GM21825 (cell line): ENCODE data around the gene TMEM19.

ENCODE experiments used
- ATAC-seq: cut with Tn5 transposase; IDR thresholded peaks from one replicate; pipeline ENCODE4 v1.9.1; 2021; ENCODE audit warnings: mild to moderate bottlenecking, moderate library complexity; ENCODE audit not compliant: unreplicated experiment

Gene TMEM19

DNA sequence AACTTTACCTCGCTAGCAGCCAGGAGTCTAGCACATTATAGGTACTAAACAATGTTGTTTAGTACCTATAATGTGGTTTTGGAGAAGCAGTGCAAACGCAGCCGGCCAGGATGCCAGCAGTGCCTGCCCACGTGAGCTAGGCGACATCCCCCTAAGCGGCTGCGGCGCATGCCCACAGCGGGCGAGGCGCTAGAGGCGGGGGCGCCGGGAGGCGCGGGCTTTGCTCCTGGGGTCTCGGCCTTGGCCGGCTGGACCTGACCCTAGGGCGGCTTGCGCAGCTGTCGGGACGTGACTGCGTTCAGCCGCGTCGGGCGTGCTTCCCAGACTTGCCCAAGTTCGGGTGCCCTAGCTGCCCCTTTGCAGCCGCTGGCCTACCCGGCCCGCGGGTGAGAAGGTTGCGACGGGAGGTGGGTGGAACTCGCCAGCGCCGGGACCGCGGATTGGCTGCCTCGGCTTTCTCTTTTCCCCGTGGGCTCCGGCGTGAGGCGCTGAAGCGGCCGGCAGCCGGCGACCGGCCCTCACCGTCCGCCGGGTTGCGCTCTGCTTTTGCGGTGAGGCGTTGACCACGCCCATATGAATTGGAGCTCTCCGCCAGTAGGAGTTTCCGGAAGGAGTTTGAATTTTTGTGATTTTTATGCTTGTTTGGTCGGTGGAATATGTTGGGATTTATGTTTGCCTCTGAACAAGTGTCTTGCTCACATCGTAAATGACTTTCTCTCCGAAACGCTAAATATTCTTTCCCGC lies at the start of gene TMEM19:
TSS of gene TMEM19 (plus strand) at position 169 of the 744 bp plus-strand sequence. CDS start 599 bp downstream, outside the sequence.
- peak; percentile 88 for ATAC-seq

DNA sequence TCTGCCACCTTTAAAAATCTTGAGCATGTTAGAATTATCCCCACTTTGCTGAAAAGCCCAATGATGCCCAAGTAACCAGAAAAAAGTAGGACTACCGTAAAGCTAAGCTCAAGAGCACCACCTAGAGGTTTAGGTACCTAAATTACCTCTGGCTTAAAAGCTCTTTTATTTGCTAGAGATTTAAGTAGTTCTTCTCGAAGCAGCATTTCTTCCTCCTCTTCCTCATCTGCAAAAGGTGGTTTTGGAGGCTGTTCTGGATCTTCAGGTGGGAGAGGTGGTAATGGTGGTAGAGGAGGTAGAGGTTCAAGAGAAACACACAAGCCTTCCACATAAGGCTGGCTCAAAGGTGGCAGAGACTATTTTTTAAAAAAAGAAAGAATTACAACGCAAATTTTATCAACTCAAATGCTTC lies 49.2 kb upstream of the TMEM19 start:
- peak; percentile 49 for ATAC-seq

DNA sequence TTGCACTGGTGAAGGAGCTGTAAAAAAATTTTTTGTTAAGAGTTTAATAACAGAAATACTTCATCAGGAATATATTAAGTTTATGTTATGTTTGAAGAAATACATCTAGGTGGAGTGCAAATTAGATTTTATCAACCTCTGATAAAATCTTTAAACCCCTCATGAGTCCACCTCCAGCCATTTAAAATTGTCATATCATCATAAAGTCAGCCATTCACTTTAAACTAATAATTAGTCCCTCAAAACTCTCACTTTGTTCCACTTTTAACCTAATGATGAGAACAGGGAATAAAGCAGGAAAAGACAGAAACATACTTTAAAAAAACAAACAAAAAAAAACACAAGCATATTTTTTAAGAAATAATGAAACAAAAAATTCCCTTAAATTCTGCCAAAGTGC lies 47.4 kb upstream of the TMEM19 start:
- ATAC-seq = no peak

DNA sequence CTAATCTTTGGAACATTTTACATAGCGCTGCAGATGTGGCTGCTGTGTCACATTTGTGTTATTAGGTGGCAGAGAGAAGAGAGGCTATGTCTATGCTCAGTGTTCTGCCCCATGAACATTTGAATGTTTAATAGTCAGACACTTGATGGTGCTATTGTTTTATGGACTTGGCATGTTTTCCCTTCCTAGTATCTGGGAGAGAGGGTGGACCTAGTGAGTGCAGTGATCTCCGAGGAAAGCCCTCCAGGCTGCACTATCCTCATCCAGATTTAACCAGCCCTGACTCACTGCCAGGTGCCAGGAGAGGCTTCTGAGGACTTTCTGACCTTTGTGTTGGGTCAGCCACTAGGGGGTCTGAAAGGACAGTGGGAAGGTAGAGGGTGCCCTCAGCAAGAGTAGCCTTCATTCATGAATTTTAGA lies 46.5 kb upstream of the TMEM19 start:
- no peak for ATAC-seq

DNA sequence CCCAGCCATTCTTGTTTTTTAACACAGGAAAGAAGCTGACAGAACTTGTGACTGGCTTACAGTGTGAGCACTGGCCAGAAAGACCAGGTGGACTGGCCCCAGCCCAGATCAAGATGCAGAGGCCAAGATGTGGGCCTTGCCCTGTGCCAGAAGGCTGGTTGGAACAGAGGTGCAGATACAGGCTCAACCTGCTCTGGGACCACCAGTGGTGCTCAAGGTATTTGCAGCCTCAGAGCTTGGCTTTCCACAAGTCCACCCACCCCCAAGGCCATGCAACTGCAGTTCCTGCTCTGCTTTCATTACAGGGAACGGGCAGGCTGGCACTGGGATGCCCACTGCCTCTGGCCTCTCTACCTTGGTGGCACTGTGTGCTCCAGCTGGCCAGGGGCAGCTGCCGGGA lies 45.6 kb upstream of the TMEM19 start:
- ATAC-seq = no peak

DNA sequence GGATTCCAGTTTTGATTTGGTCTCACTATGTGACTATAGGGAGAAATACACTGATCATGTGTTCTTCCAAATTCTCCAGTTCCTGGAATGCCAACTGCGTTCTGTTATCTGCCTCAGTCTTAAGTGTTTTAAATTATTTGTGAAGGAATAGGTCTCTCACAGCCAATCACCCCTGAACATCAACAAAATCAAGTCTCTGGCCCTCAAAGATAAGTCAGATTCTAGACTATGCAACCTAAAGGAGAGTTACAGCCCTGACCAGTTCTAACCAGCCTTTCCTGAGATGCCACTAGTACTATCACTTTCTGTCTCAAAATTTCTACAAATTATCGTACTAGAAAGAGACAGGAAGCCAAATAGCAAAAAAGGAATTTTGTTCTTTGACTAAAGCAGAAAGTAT lies 44.5 kb upstream of the TMEM19 start:
- ATAC-seq = no peak

DNA sequence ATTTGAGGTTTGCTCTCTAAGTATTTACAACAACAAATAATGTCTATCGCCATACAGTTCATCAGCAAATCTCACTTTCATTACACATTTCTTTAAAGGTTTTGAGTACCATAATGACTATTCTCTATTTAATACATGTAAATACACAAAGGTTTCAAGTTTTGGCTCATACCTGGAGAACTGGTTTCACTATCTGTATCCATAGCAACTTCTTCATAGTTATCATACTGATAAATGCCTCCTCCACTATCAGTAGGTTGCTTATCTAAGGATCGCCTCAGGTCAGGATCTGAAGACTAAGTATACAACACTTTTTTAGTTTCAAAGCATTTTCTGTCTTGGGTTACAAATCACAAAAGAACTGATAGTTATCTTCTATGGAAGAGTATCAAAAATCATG lies 43.6 kb upstream of the TMEM19 start:
- no peak for ATAC-seq

DNA sequence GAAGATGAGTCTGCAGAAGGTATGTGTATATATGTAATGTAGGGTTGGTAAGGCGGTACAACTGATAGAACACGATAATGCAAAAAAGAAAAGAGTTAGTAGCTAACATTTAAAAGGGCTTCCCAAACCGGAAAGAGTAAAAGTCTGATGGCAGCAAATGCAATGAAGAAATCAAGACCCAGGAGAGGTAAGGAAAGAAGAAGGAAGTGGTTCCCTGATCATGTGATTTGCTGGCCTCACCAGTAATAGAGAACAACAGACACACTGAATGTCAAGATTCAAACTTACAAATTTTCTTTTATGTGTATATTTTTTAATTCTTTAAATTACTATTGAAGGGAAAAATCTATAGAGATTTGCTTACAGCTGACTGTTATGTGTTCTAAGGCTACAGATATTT lies 40.6 kb upstream of the TMEM19 start:
- ATAC-seq = no peak

DNA sequence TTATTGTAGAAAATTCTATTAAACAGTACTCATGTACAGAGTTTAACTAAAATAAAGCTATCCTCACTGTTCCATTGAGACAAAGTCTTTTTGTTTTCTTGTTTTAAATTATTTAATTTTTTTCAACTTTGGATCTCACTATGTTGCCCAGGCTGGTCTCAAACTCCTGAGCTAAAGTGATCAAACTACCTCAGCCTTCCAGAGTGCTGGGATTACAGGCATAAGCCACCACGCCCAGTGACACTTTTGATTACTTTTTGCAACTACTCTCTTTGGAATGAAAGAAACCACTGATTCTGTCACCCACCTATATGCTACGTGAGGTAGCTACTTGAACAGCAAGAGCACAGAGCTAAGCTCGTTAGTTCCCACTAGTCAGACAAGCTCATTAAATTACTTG lies 39.4 kb upstream of the TMEM19 start:
- ATAC-seq = no peak

DNA sequence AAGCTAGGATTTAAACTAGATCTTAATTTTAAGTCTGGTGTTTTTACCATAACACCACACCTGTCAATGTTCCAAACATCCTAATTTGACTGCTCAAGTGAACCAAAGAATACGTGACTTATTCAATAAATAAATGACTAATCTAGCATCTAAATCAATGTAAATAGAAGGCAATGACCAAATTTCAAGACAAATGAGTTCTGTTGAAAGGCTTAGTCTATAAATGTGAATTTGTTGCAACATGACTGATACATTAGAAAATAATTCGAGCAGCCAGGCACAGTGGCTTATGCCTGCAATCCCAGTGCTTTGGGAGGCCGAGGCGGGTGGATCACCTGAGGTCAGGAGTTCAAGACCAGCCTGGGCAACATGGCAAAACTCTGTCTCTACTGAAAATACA lies 37.3 kb upstream of the TMEM19 start:
- no peak for ATAC-seq

DNA sequence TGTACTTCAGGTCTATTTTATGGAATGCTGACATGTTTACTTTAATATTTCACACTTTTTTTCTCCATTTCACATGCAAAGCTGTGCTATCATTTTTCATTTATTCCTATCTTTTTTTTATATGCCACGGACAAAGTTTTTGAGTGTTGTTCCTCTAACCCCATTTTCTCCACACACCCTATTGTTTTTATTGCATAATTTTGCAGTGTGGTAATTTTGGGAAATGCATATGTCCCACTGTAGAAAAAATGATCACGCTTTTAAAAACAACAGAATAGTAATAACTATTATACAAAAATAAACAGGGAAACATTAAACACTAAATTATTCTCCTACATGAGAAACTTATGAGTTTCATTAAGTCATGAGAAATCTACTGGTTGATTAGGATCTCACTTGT lies 36.5 kb upstream of the TMEM19 start:
- no peak for ATAC-seq

DNA sequence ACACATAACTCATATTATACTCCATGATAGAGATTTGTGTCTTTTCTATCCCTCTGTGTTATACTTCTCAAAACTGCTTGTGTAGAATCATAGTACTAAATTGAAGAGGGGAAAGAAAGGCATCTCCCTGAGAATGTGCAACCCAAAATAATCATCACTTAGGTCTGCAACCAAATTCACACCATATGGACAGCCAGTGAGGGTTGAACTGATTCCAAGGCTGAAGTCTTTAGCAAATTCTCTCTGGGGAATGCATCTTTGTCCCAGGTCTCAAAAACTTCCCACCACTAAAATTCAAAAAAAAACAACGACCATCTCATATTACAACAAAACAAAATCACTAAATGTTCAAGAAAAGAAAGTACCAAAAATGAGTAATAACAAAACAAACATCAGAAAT lies 33.2 kb upstream of the TMEM19 start:
- no peak for ATAC-seq

DNA sequence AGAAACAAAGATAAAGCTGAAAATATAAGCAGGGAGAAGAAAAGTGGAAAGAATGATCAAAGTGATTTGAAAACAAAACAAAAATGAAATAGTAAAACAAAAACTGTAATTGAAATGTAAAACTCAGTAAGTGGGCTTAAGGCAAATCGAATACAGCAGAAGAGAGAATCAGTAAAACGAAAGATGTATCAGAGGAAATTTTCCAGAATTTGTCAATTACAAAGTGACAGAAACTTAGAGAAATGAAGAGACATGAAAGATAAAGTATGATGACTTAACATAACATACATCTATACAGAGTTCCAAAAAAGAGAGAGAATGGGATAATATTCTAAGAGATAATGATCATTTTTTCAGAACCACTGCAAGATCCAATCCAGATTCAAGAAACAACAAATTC lies 32.7 kb upstream of the TMEM19 start:
- ATAC-seq = no peak

DNA sequence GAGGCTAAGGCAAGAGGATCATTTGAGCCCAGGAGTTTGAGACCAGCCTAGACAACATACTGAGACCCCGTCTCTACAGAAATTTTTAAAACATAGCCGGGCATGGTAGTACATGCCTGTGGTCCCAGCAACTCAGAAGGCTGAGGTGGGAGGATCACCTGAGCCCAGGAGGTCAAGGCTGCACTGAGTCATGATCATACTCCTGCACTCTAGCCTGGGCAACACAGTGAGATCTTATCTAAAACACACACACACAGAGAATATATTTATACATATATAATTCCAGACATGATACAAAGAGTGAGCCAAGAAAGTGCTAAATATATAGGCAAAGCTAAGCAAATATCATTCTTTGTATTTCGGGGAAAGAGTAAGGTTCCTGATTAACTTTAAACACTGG lies 31.7 kb upstream of the TMEM19 start:
- ATAC-seq = no peak

DNA sequence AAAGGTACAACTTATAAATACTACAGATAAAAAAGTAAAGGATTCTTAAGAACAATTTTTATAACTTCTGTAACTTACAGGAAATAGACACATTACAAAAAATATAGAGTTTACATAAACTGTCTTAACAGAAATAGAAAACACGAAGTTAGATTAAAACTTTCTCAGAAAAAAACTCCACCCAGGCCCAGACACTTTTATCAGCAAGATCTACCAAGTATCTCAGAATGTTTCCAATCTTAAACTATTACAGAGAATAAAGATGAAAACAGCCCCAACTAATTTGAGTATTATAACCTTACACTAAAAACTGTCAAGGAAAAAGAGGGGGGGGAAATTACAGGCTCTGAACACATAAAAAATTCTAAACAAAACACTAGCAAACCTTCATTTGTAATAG lies 30.4 kb upstream of the TMEM19 start:
- no peak for ATAC-seq

DNA sequence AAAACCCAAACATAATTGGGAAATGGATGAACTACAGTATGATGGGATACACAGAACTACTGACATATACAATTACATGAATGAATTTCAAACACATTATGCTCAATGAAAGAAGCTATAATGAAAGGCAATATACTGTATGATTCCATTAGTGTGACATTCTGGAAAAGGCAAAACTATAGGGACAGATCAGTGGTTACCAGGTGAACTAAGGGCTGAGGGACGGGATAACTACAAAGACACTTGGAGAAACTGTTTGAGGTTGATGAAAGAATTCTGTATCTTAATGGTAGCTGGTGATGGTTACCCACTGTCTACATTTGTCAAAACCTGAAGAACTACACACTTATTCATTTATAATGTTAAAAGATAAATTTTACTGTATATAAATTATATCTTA lies 30.0 kb upstream of the TMEM19 start:
- ATAC-seq = no peak

DNA sequence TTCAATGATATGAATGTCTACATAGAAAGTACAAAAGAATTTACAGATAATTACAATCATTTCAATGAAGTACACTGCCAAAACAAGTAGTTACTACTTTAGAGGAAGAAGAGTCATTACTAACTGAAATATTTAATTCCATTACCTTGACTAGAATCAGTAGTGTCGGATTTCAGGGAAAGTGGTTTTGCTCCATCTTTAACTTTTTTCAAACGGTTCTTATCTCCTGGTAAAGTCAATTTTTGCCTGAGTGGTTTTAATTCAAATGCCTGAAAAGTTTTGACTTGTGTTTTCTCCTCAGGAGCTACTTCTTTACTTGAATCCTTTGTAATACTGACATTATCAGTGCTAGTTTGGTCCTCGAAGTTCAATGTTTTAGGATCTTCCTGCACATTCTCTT lies 29.1 kb upstream of the TMEM19 start:
- ATAC-seq = no peak

DNA sequence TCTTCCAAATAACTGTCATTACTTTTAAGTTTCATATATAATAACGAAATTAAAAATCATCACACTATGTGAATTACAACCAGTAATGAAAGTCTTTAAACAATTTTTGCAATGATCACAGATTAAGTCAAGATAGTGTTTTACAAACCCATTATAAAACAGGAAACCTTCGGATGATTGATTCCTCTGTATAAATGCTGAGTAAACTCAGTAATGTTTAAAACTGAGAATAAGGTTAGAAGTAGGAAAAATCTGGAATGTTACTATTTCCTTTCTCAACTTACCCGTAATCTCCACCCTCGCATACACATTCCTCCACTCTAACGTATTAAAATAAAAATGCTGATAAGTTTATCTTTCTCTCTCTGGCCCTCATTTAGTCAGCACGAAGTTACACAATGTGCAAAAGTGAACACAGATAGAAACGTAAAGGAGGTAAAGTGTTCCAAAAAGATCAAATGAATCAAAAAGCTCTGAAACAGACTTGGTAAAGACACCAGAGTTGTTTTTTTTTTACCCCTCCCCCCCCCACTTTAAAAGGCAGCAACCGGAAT lies 23.8 kb upstream of the TMEM19 start:
- ATAC-seq = no peak

DNA sequence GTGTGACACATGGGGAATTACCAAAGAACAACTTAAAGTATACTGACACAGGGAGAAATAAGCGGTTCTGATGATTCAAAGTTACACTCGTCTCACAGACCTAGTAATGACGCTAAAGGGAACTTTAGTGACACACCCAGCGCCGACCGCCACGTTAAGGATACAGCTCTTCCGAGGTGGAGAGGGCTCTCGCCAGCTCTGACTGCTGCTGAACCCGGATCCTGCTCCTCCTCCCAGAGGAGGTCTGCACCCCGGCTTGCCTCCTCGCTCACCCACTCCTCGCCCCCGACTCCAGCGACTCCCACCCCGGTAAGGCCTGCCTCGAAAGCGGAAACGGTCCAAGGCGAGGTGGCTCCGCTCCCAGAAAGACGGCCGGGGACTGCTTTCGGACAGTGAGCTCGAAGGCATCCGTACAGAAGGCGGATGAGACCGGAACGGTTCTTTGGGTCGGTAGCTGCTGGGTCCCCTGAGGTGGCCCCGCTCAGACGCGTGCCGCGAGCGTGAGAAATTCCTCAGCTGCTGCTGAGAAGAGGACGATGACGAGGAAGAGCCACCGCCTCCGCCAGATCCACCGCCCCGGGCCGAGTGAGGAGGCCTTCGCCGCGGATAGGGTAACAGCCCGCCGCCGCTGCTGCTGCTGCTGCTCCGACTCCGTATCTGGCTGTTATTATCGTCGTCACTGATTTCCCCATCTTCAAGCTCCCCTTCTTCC lies 22.9 kb upstream of the TMEM19 start:
- peak; percentile 24 for ATAC-seq

DNA sequence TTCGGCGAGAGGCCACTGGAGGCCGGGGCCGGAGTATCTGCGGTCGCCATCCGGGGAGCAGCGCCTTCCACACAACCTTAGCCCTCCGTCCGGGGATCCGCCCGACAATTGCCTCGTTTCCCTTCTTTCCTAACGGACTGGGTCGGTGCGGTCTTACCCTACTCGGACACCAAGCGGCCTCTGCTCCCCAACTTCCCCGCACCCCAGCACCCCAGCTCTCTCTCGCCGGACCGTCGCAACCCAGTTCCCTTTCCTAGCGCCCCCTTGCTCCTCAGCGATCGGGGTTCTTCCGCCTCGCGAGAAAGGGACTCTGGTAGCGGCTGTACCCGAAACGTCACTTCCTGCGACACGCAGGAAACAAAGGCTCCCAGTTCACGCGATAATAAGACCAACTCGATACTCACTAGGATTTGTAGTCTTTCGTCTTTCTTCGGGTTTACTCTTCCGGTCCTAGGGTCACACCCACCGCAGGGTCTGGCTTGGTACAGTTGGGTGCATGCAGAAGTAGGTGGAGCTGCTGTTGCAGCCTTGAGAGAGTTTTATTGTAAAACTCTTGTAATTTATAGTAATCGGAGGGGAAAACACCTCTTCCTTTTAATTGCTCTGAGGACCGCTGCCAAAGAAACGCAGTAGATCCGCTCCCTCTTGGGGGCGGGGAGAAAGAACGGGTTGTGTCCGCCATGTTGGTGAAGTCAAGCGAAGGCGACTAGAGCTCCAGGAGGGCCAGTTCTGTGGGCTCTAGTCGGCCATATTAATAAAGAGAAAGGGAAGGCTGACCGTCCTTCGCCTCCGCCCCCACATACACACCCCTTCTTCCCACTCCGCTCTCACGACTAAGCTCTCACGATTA lies 22.1 kb upstream of the TMEM19 start, which contains the start of the genes THAP2 and ZFC3H1:
TSS of gene THAP2 (plus strand) at position 741 of the 850 bp plus-strand sequence. CDS start 209 bp downstream, outside the sequence.
TSS of gene ZFC3H1 (minus strand) at position 288 of the 850 bp plus-strand sequence. CDS start at position 50, 238 bp downstream.
- peak; percentile 92 for ATAC-seq
